Immature natural killer cell (primary cell): ENCODE measurements around the gene CCL5. TPM values are rescaled to one million over a fixed set of nuclear protein-coding genes. Genes with fewer than 3 reads are reported as not detected.

ENCODE experiments used
- DNase-seq, 3 donors: peaks; one replicate each; pipeline ENCODE4 v3.0.0; 2022; ENCODE audit warnings: mixed read lengths in 1 of 3
- H3K27ac Mint-ChIP-seq, 6 donors: one replicate each; pipeline ENCODE4 v1.8.0; 2020; ENCODE audit warnings: mixed read lengths in 6 of 6, mild to moderate bottlenecking in 5 of 6, inconsistent platforms in 4 of 6, moderate library complexity in 3 of 6
- H3K27me3 Mint-ChIP-seq, 3 donors: one replicate each; pipeline ENCODE4 v1.8.0; 2020 to 2021; ENCODE audit warnings: low read depth in 3 of 3, mild to moderate bottlenecking in 3 of 3, mixed read lengths in 3 of 3, moderate library complexity in 3 of 3, inconsistent platforms in 1 of 3
- H3K36me3 Mint-ChIP-seq, 3 donors: one replicate each; pipeline ENCODE4 v1.8.0; 2020; ENCODE audit warnings: mixed read lengths in 3 of 3, inconsistent platforms in 2 of 3, mild to moderate bottlenecking in 2 of 3
- H3K4me1 Mint-ChIP-seq, 2 donors: one replicate each; pipeline ENCODE4 v1.8.0; 2020; ENCODE audit warnings: inconsistent platforms in 2 of 2, mild to moderate bottlenecking in 2 of 2, mixed read lengths in 2 of 2, moderate library complexity in 1 of 2
- H3K4me3 Mint-ChIP-seq, 5 donors: one replicate each; pipeline ENCODE4 v1.8.0; 2020; ENCODE audit warnings: mild to moderate bottlenecking in 5 of 5, mixed read lengths in 5 of 5, inconsistent platforms in 3 of 5, moderate library complexity in 3 of 5
- H3K9me3 Mint-ChIP-seq, 6 donors: one replicate each; pipeline ENCODE4 v1.8.0; 2020; ENCODE audit warnings: mild to moderate bottlenecking in 6 of 6, mixed read lengths in 6 of 6, inconsistent platforms in 4 of 6, moderate library complexity in 3 of 6
- polyA plus RNA-seq, 3 donors: library from polyadenylated mRNA; unstranded; fragments of 300-500 nt; fragmentation: Illumina TruSeq; gene quantifications; one replicate each; pipeline ENCODE4 v1.2.3, GENCODE V29; 2021

Gene CCL5
- polyA plus RNA-seq, 3 donors from 2014 or later, result 1,095 to 2,255 (median 1,960) TPM

DNA sequence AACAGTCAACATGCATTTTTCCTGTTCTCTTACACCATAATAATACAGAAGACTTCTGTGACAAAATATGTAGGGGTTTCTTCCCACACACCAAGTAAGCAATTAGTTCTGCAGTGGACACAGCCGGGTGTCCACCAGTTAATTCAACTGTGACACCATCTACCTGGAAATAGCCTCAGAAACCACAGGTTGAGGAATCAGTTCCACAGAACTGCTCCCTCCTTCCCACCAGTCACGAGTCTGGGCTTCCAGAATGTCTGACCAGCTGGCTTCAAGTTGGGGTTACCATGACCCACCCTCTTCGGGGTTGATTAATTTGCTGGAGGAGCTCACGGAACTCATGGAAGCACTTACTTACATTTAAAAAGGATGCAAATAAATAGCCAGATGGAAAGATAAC is 13.6 kb upstream of the CCL5 start:
- peaks cover 95% of the 10 kb centered on the region in 2 donors for H3K4me1 Mint-ChIP-seq
- peak overlapping the region; percentile 88 to 100 (median 98) for H3K27ac Mint-ChIP-seq
- no peaks in the 10 kb centered on the region for H3K36me3 Mint-ChIP-seq
- H3K4me3 Mint-ChIP-seq, result peak overlapping the region in 2 of 5 donors; percentile 42 to 65
- H3K9me3 Mint-ChIP-seq, result no peaks in the 10 kb centered on the region
- H3K27me3 Mint-ChIP-seq, result peaks cover 5 to 33% (median 18%) of the 10 kb centered on the region in 3 donors
- no peak for DNase-seq

GRCh38 chr17:35892091-35893035 is 12.2 kb upstream of the CCL5 start:
- Mint-ChIP-seq H3K4me3 (peak overlapping the region; percentile 73 to 82 (median 78)), H3K9me3 (no peaks in the 10 kb centered on the region), H3K27ac (peak overlapping the region; percentile 88 to 100 (median 98)), H3K36me3 (no peaks in the 10 kb centered on the region), H3K4me1 (peaks cover 91% of the 10 kb centered on the region in 2 donors), H3K27me3 (peaks cover 5 to 31% (median 16%) of the 10 kb centered on the region in 3 donors)
- DNase-seq, result peak in 2 of 3 donors; percentile 39

DNA sequence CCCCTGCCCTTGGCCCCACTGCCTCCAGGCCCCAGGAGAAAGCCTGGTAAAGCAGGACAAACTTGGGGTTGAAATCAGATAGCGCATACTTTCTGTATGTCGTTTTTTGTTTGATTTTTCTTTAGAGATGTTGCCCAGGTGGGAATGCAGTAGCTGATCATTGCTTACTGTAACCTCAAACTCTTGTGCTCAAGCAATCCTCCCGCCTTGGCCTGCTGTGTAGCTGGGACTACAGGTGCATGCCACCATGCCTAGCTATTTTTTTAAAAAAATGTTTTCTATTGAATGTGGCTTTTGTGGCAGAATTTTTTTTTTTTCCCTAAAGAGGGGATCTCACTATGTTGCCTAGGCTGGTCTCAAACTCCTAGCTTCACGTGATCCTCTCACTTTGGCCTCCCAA is 11.1 kb upstream of the CCL5 start:
- no peaks in the 10 kb centered on the region for H3K9me3 Mint-ChIP-seq
- DNase-seq, result no peak
- peak overlapping the region; percentile 88 to 100 (median 98) for H3K27ac Mint-ChIP-seq
- H3K36me3 Mint-ChIP-seq, result no peaks in the 10 kb centered on the region
- H3K4me3 Mint-ChIP-seq, result peak overlapping the region; percentile 65 to 80 (median 73)
- peaks cover 5 to 29% (median 16%) of the 10 kb centered on the region in 3 donors for H3K27me3 Mint-ChIP-seq
- H3K4me1 Mint-ChIP-seq, result peaks cover 88 to 94% of the 10 kb centered on the region in 2 donors

- peaks cover 5 to 24% (median 16%) of the 10 kb centered on the region in 3 donors for H3K27me3 Mint-ChIP-seq
- H3K4me1 Mint-ChIP-seq, result peaks cover 82 to 90% of the 10 kb centered on the region in 2 donors
- peak overlapping the region; percentile 88 to 100 (median 98) for H3K27ac Mint-ChIP-seq
- no peaks in the 10 kb centered on the region for H3K9me3 Mint-ChIP-seq
- H3K4me3 Mint-ChIP-seq, result peak overlapping the region; percentile 65 to 80 (median 73)
- no peaks in the 10 kb centered on the region for H3K36me3 Mint-ChIP-seq
- peak; percentile 89 to 92 (median 91) for DNase-seq
These were observed 10.6 kb upstream of the CCL5 start for GRCh38 chr17:35890774-35891155.

- peak overlapping the region; percentile 88 to 100 (median 98) for H3K27ac Mint-ChIP-seq
- H3K27me3 Mint-ChIP-seq, result peaks cover 5 to 24% (median 16%) of the 10 kb centered on the region in 3 donors
- peak overlapping the region; percentile 66 to 80 (median 77) for H3K4me3 Mint-ChIP-seq
- H3K4me1 Mint-ChIP-seq, result peaks cover 76 to 88% of the 10 kb centered on the region in 2 donors
- peak in 2 of 3 donors; percentile 42 for DNase-seq
- no peaks in the 10 kb centered on the region for H3K9me3 Mint-ChIP-seq
- H3K36me3 Mint-ChIP-seq, result no peaks in the 10 kb centered on the region
These were observed 9.9 kb upstream of the CCL5 start for GRCh38 chr17:35889818-35890773.

GRCh38 chr17:35889241-35889640 is 9.1 kb upstream of the CCL5 start:
- peak overlapping the region; percentile 88 to 100 (median 96) for H3K27ac Mint-ChIP-seq
- peaks cover 70 to 80% of the 10 kb centered on the region in 2 donors for H3K4me1 Mint-ChIP-seq

GRCh38 chr17:35878361-35878760 is 1.8 kb downstream of the CCL5 start:
- Mint-ChIP-seq H3K9me3 (peaks cover 0 to 5% (median 0%) of the 10 kb centered on the region in 6 donors), H3K27me3 (peaks cover 3 to 18% (median 17%) of the 10 kb centered on the region in 3 donors), H3K36me3 (peaks cover 39 to 44% (median 43%) of the 10 kb centered on the region in 3 donors), H3K27ac (peak overlapping the region; percentile 90 to 97 (median 94)), H3K4me3 (peak overlapping the region; percentile 91 to 97 (median 96)), H3K4me1 (peaks cover 79 to 88% of the 10 kb centered on the region in 2 donors)
- no peak for DNase-seq

More at GRCh38 chr17:35889241-35889640, 9.1 kb upstream of the CCL5 start:
- peak; percentile 74 to 80 (median 78) for DNase-seq
- Mint-ChIP-seq H3K27me3 (peaks cover 5 to 24% (median 16%) of the 10 kb centered on the region in 3 donors), H3K4me3 (peak overlapping the region; percentile 66 to 77 (median 72)), H3K9me3 (no peaks in the 10 kb centered on the region), H3K36me3 (no peaks in the 10 kb centered on the region)

DNA sequence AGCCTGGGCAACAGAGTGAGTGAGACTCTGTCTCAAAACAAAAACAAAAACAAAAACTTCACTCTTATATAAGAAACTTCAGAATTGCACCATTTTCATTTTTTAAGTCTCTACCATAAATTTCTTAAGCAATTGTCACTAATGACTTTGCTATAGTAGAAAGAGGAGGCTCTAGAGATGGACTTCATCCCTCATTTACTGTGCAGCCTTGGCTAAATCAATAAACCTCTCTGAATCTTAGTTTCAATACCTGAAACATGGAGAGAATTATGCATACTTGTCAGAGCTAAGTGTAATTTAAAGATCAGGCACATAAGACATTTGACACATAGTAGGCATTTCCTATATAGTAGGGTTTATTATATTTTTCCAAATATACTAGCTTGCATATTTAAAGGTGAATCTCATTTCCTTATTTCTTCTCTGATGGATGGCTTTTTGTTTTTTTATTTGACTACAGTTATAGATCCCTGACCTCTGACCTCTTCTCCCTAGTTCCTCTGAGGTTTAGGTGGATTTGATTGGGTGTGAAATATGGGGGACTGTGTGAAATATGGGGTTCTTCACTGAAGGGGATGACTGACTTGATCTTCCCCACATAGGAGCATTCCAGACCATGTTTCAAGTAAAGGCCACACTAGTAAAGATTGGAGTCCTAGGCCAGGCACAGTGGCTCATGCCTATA is 2.7 kb downstream of the CCL5 start:
- peaks cover 41 to 48% (median 46%) of the 10 kb centered on the region in 3 donors for H3K36me3 Mint-ChIP-seq
- peaks cover 81 to 89% of the 10 kb centered on the region in 2 donors for H3K4me1 Mint-ChIP-seq
- peak overlapping the region; percentile 90 to 97 (median 94) for H3K27ac Mint-ChIP-seq
- H3K9me3 Mint-ChIP-seq, result peaks cover 0 to 5% (median 0%) of the 10 kb centered on the region in 6 donors
- H3K27me3 Mint-ChIP-seq, result peaks cover 2 to 18% (median 17%) of the 10 kb centered on the region in 3 donors
- no peak for DNase-seq
- H3K4me3 Mint-ChIP-seq, result peak overlapping the region; percentile 91 to 97 (median 96)

GRCh38 chr17:35876534-35876933 is 3.6 kb downstream of the CCL5 start:
- peaks cover 42 to 54% (median 52%) of the 10 kb centered on the region in 3 donors for H3K36me3 Mint-ChIP-seq
- peaks cover 2 to 17% (median 12%) of the 10 kb centered on the region in 3 donors for H3K27me3 Mint-ChIP-seq
- H3K9me3 Mint-ChIP-seq, result peaks cover 0 to 2% (median 0%) of the 10 kb centered on the region in 6 donors
- peak overlapping the region; percentile 87 to 97 (median 94) for H3K27ac Mint-ChIP-seq
- H3K4me1 Mint-ChIP-seq, result peaks cover 84 to 92% of the 10 kb centered on the region in 2 donors
- peak overlapping the region; percentile 91 to 97 (median 96) for H3K4me3 Mint-ChIP-seq
- no peak for DNase-seq

DNA sequence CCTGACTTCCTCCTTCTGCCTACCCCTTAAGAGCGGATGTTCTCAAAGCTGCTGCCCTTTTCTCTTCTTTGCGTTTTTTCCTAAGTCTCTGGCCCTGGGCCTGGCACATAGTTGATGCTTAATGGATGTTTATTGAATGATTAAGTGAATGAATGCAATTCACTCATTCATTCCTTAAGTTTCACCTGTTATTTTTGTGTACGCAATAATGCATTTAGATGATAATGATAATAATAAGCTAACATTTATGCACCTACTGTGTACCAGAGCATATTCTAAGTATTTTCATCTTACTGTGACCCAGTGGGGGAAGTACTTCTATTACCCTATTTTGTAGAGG is 4.4 kb downstream of the CCL5 start:
- H3K9me3 Mint-ChIP-seq, result peaks cover 0 to under 1% (median 0%) of the 10 kb centered on the region in 6 donors
- peaks cover 85 to 93% of the 10 kb centered on the region in 2 donors for H3K4me1 Mint-ChIP-seq
- no peak for DNase-seq
- H3K27ac Mint-ChIP-seq, result peak overlapping the region; percentile 87 to 97 (median 94)
- peak overlapping the region; percentile 91 to 97 (median 96) for H3K4me3 Mint-ChIP-seq
- peaks cover 2 to 17% (median 13%) of the 10 kb centered on the region in 3 donors for H3K27me3 Mint-ChIP-seq
- H3K36me3 Mint-ChIP-seq, result peaks cover 42 to 61% (median 59%) of the 10 kb centered on the region in 3 donors

DNA sequence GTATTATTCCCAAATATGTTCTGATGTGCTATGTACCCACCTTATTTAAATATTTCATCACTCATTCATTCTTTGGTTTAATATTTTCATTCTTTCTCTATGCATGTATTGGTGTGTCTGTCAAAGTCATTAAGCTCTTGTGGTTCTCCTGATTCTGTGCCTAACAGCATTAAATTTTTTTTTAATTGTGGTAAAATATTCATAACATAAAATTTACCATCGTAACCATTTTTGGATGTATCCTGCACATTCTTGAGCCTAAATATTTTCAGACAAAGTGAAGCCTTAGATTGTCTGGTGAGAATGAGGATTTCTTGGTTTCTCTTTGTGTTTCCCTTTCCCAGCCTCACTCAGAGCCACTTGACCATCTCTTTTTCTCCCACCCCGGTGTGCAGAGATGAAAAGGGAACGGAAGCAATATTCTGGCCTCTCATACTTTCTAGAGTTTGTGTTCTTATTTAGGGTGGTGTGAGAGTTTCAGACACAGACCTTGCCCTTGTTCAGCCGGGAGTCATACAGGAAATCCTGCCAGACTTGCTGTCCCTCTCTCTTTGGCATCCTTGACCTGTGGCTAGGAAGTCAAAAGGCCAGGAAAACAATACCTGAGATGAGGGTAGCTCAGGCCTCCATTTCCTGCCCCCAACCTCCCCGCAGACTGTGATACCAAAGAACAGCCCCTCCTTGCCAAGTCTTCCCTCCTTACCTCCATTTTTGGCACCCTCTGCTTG is 4.9 kb downstream of the CCL5 start:
- H3K4me1 Mint-ChIP-seq, result peaks cover 80 to 91% of the 10 kb centered on the region in 2 donors
- H3K4me3 Mint-ChIP-seq, result peak overlapping the region; percentile 91 to 97 (median 96)
- peak; percentile 37 to 54 (median 52) for DNase-seq

More for the DNA sequence above, 4.9 kb downstream of the CCL5 start:
- no peaks in the 10 kb centered on the region for H3K9me3 Mint-ChIP-seq
- H3K27me3 Mint-ChIP-seq, result peaks cover 2 to 17% (median 11%) of the 10 kb centered on the region in 3 donors
- H3K36me3 Mint-ChIP-seq, result peaks cover 42 to 62% (median 60%) of the 10 kb centered on the region in 3 donors
- peak overlapping the region; percentile 87 to 97 (median 94) for H3K27ac Mint-ChIP-seq
